ENCODE measurements around the gene CD36. TPM values are rescaled to one million over a fixed set of nuclear protein-coding genes. Genes with fewer than 3 reads are reported as not detected.

Gene CD36
- total RNA-seq, 2 experiments from 2014 or later = not detected

DNA sequence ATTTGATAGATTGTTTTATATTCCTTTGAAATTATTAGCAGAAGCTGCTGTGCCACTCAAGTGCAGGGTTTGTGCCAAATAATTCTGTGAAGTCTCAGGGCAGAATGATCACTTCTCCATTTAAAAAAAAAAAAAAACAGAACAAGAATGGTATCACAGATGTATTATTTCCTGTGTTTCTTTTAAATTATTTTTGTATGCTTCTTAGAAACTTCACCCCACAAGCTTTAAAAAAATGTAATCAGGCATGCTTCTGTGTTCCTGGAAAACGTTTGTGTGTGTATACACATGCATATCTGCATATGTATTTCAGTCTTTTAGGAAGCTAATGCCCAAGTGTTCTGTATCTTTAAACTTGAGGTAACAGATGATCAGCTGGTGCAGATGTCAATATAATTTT, 6.3 kb upstream of the CD36 start:
- intact Hi-C loops (cut with micrococcal nuclease) = no loop called here
- H3K9me3 Mint-ChIP-seq = no peaks in the 10 kb centered on the region
- no peak overlapping the region for H3K27ac Mint-ChIP-seq
- peaks cover 3% of the 10 kb centered on the region for H3K27me3 Mint-ChIP-seq (ENCODE audit: low read depth)
- H3K4me3 Mint-ChIP-seq = no peak overlapping the region
- H3K4me1 Mint-ChIP-seq (ENCODE audit: low read depth) = no peaks in the 10 kb centered on the region
- DNase-seq = no peak
- H3K36me3 Mint-ChIP-seq (ENCODE audit: low read depth) = no peaks in the 10 kb centered on the region
- CTCF ChIA-PET = interaction anchor here (0.6 kb wide), 1 partner anchor 249 kb away, joined by 4 read pairs; no protein-coding TSS in a partner anchor

DNA sequence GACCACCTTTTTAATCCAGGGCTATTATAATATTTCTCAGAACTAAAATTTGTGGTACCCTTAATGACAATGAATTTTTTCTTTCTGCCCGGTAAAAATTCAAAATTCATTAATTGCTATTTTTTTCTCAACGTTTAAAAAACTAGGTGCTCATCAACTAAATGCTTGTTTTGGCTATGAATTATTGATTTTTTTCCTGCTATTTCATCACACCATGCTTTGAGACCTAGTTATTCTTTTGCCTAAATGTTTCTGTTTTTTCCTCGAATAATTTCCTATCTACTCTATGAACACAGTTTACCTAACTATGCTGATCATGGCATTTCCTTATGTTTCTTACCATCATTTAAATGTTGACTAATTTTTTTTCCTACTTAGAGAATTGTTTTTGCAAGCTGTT, 5.6 kb upstream of the CD36 start:
- Mint-ChIP-seq H3K27me3 (ENCODE audit: low read depth) (peaks cover 3% of the 10 kb centered on the region), H3K9me3 (no peaks in the 10 kb centered on the region), H3K4me1 (ENCODE audit: low read depth) (no peaks in the 10 kb centered on the region), H3K27ac (no peak overlapping the region), H3K36me3 (ENCODE audit: low read depth) (no peaks in the 10 kb centered on the region), H3K4me3 (no peak overlapping the region)
- intact Hi-C loops (cut with micrococcal nuclease) = no loop called here
- no peak for DNase-seq
- CTCF ChIA-PET = no interaction called here

DNA sequence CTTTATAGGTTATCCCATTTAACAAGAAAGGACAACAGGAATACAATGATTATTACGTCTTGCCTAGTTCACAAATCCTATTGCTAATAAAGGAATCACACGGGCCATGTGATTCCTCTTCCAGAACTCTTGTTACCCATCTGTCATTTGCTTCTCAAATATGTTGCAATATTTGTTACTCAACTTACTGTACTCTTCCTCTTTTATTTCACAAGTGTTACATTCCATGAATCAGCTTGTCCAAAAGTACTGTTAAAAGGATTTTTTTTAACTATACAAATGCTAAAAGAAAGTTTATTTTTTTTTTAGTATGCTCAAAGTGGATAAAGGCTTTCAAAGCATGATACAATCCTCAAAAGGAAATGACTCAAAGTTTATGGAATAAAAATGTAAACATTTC, 3.9 kb upstream of the CD36 start:
- CTCF ChIA-PET = no interaction called here
- no peak for DNase-seq
- H3K36me3 Mint-ChIP-seq (ENCODE audit: low read depth) = no peaks in the 10 kb centered on the region
- H3K4me3 Mint-ChIP-seq = no peak overlapping the region
- peaks cover 3% of the 10 kb centered on the region for H3K27me3 Mint-ChIP-seq (ENCODE audit: low read depth)
- H3K9me3 Mint-ChIP-seq = no peaks in the 10 kb centered on the region
- intact Hi-C loops (cut with micrococcal nuclease) = no loop called here
- H3K4me1 Mint-ChIP-seq (ENCODE audit: low read depth) = no peaks in the 10 kb centered on the region
- no peak overlapping the region for H3K27ac Mint-ChIP-seq

DNA sequence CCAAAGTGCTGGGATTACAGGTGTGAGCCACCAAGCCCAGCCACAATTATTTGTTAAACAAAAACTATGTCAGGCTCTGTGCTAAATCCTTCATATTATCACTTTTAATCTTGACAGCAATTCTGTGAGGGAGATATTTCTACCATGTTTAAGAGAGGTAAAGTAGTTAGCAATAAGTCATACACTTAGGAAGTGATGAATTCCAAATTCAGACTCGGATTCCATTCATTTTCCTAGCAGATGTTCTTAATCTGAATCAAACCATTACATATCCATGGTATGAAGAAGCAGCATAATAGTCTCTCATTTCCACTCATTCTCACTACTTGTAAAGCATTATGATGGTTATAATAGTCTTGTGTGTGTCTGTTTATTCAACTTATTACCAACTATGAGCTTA, 2.9 kb upstream of the CD36 start:
- intact Hi-C loops (cut with micrococcal nuclease) = no loop called here
- H3K36me3 Mint-ChIP-seq (ENCODE audit: low read depth) = no peaks in the 10 kb centered on the region
- peaks cover 3% of the 10 kb centered on the region for H3K27me3 Mint-ChIP-seq (ENCODE audit: low read depth)
- DNase-seq = no peak
- no peak overlapping the region for H3K4me3 Mint-ChIP-seq
- CTCF ChIA-PET = no interaction called here
- no peak overlapping the region for H3K27ac Mint-ChIP-seq
- H3K9me3 Mint-ChIP-seq = no peaks in the 10 kb centered on the region
- no peaks in the 10 kb centered on the region for H3K4me1 Mint-ChIP-seq (ENCODE audit: low read depth)

DNA sequence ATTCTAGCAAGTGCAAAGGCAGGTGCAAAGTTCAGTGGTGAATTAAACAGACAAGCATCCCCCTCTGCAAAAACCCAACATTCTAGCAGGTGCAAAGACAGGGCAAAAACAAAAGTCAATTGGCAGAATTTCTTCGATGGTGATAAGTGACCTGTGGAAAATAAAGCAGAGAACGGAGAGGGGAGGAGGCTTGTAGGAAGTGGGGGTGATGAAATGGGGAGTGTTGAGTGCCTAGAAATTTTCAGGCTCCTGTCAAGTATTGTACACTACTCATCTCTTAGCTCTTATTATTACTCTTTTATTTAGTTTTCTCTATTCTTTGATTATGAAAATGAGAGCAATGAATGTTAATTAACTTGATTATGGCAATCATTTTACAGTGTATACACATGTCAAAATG, 2.4 kb upstream of the CD36 start:
- CTCF ChIA-PET = no interaction called here
- Mint-ChIP-seq H3K36me3 (ENCODE audit: low read depth) (no peaks in the 10 kb centered on the region), H3K4me1 (ENCODE audit: low read depth) (no peaks in the 10 kb centered on the region), H3K27me3 (ENCODE audit: low read depth) (peaks cover 3% of the 10 kb centered on the region), H3K4me3 (no peak overlapping the region), H3K27ac (no peak overlapping the region), H3K9me3 (no peaks in the 10 kb centered on the region)
- intact Hi-C loops (cut with micrococcal nuclease) = no loop called here
- no peak for DNase-seq

DNA sequence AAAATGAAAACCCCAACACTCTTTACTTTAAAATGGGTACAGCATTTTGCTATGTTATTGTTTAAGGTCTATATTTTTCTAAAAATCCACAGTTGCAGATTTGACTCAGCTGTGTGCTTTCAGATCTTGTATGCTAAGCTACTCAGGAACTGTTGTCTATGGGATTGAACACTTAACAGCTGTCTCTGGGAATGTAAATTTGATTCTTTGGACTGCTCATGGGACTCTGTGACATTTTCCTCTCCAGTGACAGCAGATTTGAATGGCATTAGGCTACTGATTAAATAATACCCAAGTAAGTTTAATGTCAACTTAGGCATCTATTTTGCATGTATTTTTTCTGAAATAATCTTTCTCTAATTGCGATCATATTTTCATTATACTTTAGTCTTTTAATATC, 1.7 kb upstream of the CD36 start:
- no peak overlapping the region for H3K4me3 Mint-ChIP-seq
- H3K9me3 Mint-ChIP-seq = no peaks in the 10 kb centered on the region
- DNase-seq = no peak
- peaks cover 3% of the 10 kb centered on the region for H3K27me3 Mint-ChIP-seq (ENCODE audit: low read depth)
- intact Hi-C loops (cut with micrococcal nuclease) = no loop called here
- H3K4me1 Mint-ChIP-seq (ENCODE audit: low read depth) = no peaks in the 10 kb centered on the region
- no peaks in the 10 kb centered on the region for H3K36me3 Mint-ChIP-seq (ENCODE audit: low read depth)
- CTCF ChIA-PET = no interaction called here
- no peak overlapping the region for H3K27ac Mint-ChIP-seq

DNA sequence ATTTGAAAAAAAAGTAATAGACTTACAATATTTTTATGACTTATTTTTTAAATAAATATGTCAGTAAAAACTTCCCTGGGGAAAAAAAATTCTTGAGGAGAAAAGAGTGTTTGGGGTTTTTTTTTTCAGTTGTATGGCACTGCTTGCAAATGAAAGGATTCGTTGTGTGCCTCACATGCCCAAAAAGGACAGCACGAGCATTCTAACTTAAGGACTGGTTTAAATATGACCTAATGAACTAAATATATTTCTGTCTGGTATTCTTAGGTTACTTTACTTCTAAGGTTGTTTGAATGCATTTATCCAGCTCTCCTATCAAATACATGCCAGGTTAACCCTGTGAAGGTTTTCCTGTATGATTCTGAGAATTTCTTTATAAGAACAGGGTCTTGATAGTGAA, 988 bp upstream of the CD36 start:
- Mint-ChIP-seq H3K9me3 (no peaks in the 10 kb centered on the region), H3K4me1 (ENCODE audit: low read depth) (no peaks in the 10 kb centered on the region), H3K36me3 (ENCODE audit: low read depth) (no peaks in the 10 kb centered on the region), H3K27me3 (ENCODE audit: low read depth) (peaks cover 3% of the 10 kb centered on the region), H3K4me3 (no peak overlapping the region), H3K27ac (no peak overlapping the region)
- CTCF ChIA-PET = no interaction called here
- no peak for DNase-seq
- intact Hi-C loops (cut with micrococcal nuclease) = no loop called here

DNA sequence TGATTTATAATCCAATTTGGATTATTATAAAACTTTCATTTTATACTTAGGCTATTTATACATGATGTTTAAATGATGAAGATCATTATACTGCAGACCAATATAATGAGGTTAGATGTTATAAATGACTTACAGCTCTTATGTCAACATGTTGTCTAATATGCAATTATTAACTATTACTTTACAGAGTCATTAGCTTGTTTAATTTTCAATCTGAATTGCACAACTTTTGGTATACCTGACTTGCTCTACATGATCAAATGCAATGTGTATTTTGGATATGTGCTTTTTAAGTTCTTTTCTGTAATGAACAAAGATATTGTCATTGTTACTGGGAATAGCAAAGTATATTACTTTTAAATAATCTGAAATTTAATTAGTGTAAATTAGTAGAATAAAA, 569 bp downstream of the CD36 start:
- Mint-ChIP-seq H3K4me3 (no peak overlapping the region), H3K27me3 (ENCODE audit: low read depth) (peaks cover 5% of the 10 kb centered on the region), H3K36me3 (ENCODE audit: low read depth) (no peaks in the 10 kb centered on the region), H3K27ac (no peak overlapping the region), H3K4me1 (ENCODE audit: low read depth) (no peaks in the 10 kb centered on the region), H3K9me3 (no peaks in the 10 kb centered on the region)
- no peak for DNase-seq
- intact Hi-C loops (cut with micrococcal nuclease) = no loop called here
- CTCF ChIA-PET = no interaction called here

DNA sequence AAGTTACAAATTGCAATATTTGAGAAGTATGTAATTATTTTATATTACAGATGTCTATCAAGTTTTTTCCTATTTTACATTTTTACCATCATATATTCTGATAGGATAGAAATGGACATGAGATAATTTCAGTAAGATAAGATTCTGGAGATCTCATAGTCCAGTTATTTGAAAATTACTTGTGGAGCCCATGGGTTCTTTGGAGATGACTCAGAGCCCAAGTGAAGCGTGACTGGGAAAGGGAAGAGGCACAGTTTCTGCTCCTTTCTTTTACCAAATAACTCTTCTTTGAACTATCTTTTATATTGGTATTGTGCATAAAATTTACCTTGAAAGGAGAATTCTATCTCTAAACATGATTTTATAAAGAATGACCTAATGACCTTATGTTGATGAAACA, 2.4 kb downstream of the CD36 start:
- H3K4me1 Mint-ChIP-seq (ENCODE audit: low read depth) = no peaks in the 10 kb centered on the region
- H3K27ac Mint-ChIP-seq = no peak overlapping the region
- CTCF ChIA-PET = no interaction called here
- no peaks in the 10 kb centered on the region for H3K36me3 Mint-ChIP-seq (ENCODE audit: low read depth)
- no peak overlapping the region for H3K4me3 Mint-ChIP-seq
- intact Hi-C loops (cut with micrococcal nuclease) = no loop called here
- H3K9me3 Mint-ChIP-seq = no peaks in the 10 kb centered on the region
- DNase-seq = no peak
- H3K27me3 Mint-ChIP-seq (ENCODE audit: low read depth) = peaks cover 3% of the 10 kb centered on the region

DNA sequence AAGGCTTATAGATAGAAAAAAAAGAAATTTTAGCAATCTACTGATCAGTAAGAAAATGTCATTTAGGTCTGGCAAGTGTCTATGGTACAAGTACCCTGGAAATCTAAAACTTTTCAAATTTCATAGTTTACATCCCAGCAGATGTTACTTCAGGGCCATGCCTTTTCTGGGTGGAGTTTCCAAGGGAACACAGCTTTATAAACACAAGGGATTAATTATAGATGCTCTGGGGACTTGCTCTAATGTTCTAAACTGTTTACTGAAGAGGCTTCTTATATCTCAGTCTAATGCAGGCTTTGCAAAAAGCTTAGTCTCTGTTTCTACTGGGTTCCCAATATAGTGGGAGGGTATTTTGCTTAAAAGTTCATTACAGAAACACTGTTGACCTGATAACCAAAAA, 3.1 kb downstream of the CD36 start:
- DNase-seq = no peak
- H3K27me3 Mint-ChIP-seq (ENCODE audit: low read depth) = peaks cover 2% of the 10 kb centered on the region
- no peak overlapping the region for H3K4me3 Mint-ChIP-seq
- intact Hi-C loops (cut with micrococcal nuclease) = no loop called here
- H3K36me3 Mint-ChIP-seq (ENCODE audit: low read depth) = no peaks in the 10 kb centered on the region
- H3K27ac Mint-ChIP-seq = no peak overlapping the region
- no peaks in the 10 kb centered on the region for H3K4me1 Mint-ChIP-seq (ENCODE audit: low read depth)
- CTCF ChIA-PET = no interaction called here
- no peaks in the 10 kb centered on the region for H3K9me3 Mint-ChIP-seq

DNA sequence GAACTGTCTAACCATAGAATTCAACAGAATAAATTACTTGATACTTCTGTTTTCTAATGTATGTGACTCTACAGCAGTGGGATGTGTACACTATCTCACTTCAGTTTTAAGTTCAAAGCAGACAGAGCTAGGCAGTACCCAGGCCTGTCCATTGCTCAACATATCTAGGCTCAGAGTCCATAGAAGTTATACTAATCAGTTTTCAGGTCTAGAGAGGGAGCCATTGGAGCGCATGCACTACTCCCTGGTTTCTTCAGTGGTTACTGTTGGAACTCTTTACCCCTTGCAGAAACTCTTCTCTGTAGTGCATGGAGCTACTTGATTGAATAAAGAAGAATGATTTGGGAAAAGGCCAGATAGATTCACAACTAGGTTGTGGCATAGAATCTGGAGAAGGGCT, 4.4 kb downstream of the CD36 start:
- intact Hi-C loops (cut with micrococcal nuclease) = no loop called here
- H3K9me3 Mint-ChIP-seq = no peaks in the 10 kb centered on the region
- peaks cover 2% of the 10 kb centered on the region for H3K27me3 Mint-ChIP-seq (ENCODE audit: low read depth)
- DNase-seq = no peak
- H3K4me3 Mint-ChIP-seq = no peak overlapping the region
- H3K27ac Mint-ChIP-seq = no peak overlapping the region
- no peaks in the 10 kb centered on the region for H3K36me3 Mint-ChIP-seq (ENCODE audit: low read depth)
- CTCF ChIA-PET = no interaction called here
- no peaks in the 10 kb centered on the region for H3K4me1 Mint-ChIP-seq (ENCODE audit: low read depth)

DNA sequence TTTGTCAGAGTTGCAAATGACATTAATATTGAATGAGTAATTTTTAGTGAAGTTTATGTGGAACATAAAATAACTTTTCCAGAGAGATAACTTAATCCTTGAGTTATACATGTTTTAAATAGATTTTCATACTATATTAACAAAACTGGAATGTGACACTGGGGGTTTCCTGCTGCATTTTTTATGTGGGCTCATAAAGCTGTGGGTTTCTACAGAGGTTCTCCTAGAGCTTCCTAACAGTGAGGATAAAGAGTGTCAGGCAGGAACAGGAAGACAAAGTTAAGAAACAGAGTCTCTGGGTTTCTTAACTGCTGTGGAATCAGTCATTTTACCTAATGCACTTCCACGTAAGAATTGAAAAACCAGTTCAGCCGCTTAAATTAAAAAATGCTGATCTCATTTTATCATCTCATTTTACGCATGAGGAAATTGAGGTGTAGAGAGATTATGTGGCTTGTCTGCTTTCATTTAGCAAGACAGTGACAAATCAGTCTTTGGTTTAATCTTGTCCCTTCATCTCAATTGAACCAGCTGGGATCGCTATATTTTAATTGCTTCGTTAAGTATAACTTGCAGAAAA, 5.0 kb downstream of the CD36 start:
- Mint-ChIP-seq H3K27me3 (ENCODE audit: low read depth) (peaks cover 2% of the 10 kb centered on the region), H3K4me3 (no peak overlapping the region)
- DNase-seq = no peak

DNA sequence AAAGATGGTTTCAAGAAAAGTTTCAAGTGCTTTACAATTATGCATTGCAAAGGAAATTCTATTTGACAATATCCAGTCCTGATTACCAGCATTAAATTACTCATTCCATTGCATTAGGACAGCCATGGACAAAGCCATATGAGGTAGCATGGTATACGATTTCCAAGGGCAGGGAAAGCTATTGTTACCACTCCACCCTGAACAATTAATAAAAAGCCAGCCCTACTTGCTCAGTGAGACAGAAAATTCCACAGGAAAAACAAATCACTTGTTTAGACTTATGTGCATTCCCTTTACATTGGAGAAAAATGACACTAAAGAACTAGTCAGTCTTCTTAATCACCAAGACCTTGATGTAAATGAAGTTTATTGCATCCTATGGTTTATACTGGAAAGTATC, 5.6 kb downstream of the CD36 start:
- H3K27ac Mint-ChIP-seq = no peak overlapping the region
- no peak for DNase-seq
- peaks cover 2% of the 10 kb centered on the region for H3K27me3 Mint-ChIP-seq (ENCODE audit: low read depth)
- no peaks in the 10 kb centered on the region for H3K36me3 Mint-ChIP-seq (ENCODE audit: low read depth)
- no peaks in the 10 kb centered on the region for H3K4me1 Mint-ChIP-seq (ENCODE audit: low read depth)
- intact Hi-C loops (cut with micrococcal nuclease) = no loop called here
- CTCF ChIA-PET = no interaction called here
- H3K9me3 Mint-ChIP-seq = no peaks in the 10 kb centered on the region
- H3K4me3 Mint-ChIP-seq = no peak overlapping the region

More for the DNA sequence above, 5.0 kb downstream of the CD36 start:
- Mint-ChIP-seq H3K4me1 (ENCODE audit: low read depth) (no peaks in the 10 kb centered on the region), H3K9me3 (no peaks in the 10 kb centered on the region), H3K27ac (no peak overlapping the region), H3K36me3 (ENCODE audit: low read depth) (no peaks in the 10 kb centered on the region)
- intact Hi-C loops (cut with micrococcal nuclease) = no loop called here
- CTCF ChIA-PET = interaction anchor here (0.7 kb wide), 1 partner anchor 162 kb away, joined by 3 read pairs; no protein-coding TSS in a partner anchor
